HepG2 (cell line): ENCODE results near the gene ASB3. TPM values are rescaled to one million over a fixed set of nuclear protein-coding genes. Genes with fewer than 3 reads are reported as not detected.
A peak's percentile ranks its signal among the peaks of the same experiment; 100 is the strongest.

Experiments used
- DDIT3 ChIP-seq: sonication (generic); formaldehyde crosslinking; IDR thresholded peaks from 2 replicates; pipeline ENCODE4 v1.4.0; 2020; ENCODE audit warnings: mild to moderate bottlenecking, missing genetic modification reagents
- DR1 ChIP-seq: sonication (generic); formaldehyde crosslinking; IDR thresholded peaks from 2 replicates; pipeline ENCODE4 v1.8.0; 2021; ENCODE audit warnings: mild to moderate bottlenecking, missing genetic modification reagents, inconsistent platforms
- HOXA3 ChIP-seq: sonication (generic); formaldehyde crosslinking; IDR thresholded peaks from 2 replicates; pipeline ENCODE4 v1.5.0; 2020; ENCODE audit warnings: missing genetic modification reagents
- KDM1A ChIP-seq: IDR thresholded peaks from 2 replicates; pipeline ENCODE4 v1.6.1; 2016; ENCODE audit warnings: missing compliant biosample characterization
- NFRKB ChIP-seq: fragments of 450-650 bp; IDR thresholded peaks from 2 replicates; pipeline ENCODE4 v1.6.1; 2017
- SAP130 ChIP-seq: IDR thresholded peaks from 2 replicates; pipeline ENCODE4 v1.6.1; 2016; ENCODE audit warnings: low read depth
- SMC3 ChIP-seq: IDR thresholded peaks from 2 replicates; pipeline ENCODE4 v1.6.1; 2011; ENCODE audit warnings: low read length, improper control_type of control experiment
- ZBTB40 ChIP-seq, 2 experiments: fragments of 450-650 bp in 1 of 2; sonication (generic) in 1 of 2; formaldehyde crosslinking in 1 of 2; IDR thresholded peaks; 2 replicates each; pipeline versions ENCODE4 v1.6.1 to v1.8.0; 2016 to 2022; ENCODE audit warnings: antibody characterized with exemption in 1 of 2, mild to moderate bottlenecking in 1 of 2, missing genetic modification reagents in 1 of 2
- ZBTB43 ChIP-seq: sonication (generic); formaldehyde crosslinking; conservative IDR thresholded peaks from 2 replicates; pipeline ENCODE4 v1.4.0; 2020; ENCODE audit warnings: missing genetic modification reagents
- ZKSCAN8 ChIP-seq: IDR thresholded peaks from 2 replicates; pipeline ENCODE4 v1.6.1; 2016; ENCODE audit warnings: borderline replicate concordance, missing genetic modification reagents, missing compliant biosample characterization
- ZNF513 ChIP-seq: sonication (generic); formaldehyde crosslinking; conservative IDR thresholded peaks from 2 replicates; pipeline ENCODE4 v1.5.0; 2020; ENCODE audit warnings: missing genetic modification reagents
- ZNF546 ChIP-seq: sonication (generic); formaldehyde crosslinking; conservative IDR thresholded peaks from 2 replicates; pipeline ENCODE4 v1.8.1; 2023; ENCODE audit warnings: mild to moderate bottlenecking, missing genetic modification reagents
- ZNF547 ChIP-seq: sonication (generic); formaldehyde crosslinking; IDR thresholded peaks from 2 replicates; pipeline ENCODE4 v1.5.1; 2020; ENCODE audit warnings: mild to moderate bottlenecking, missing genetic modification reagents
- ZNF691 ChIP-seq: sonication (generic); formaldehyde crosslinking; IDR thresholded peaks from 2 replicates; pipeline ENCODE4 v1.4.0; 2020; ENCODE audit warnings: missing genetic modification reagents, low read depth, mild to moderate bottlenecking, borderline replicate concordance
- polyA plus RNA-seq, 8 experiments: library from polyadenylated mRNA; depleted of rRNA in 3 of 8; stranded (reverse) in 7 of 8; unstranded in 1 of 8; fragments of >200 nt; fragmentation: Illumina TruSeq in 4 of 8; extraction: Trizol in 4 of 8; gene quantifications; 2 replicates each; pipeline versions ENCODE4 v1.2.1 to v1.2.3, GENCODE V29; 2011 to 2016; ENCODE audit warnings: low read depth in 4 of 8, missing spikeins in 1 of 8, mixed read lengths in 1 of 8; ENCODE audit not compliant: insufficient read depth in 1 of 8
- total RNA-seq, 5 experiments: library from RNA; depleted of rRNA; stranded (reverse); fragments of >200 nt; fragmentation: Illumina TruSeq; extraction: Trizol; gene quantifications; 2 replicates each; pipeline ENCODE4 v1.2.3, GENCODE V29; 2016; ENCODE audit warnings: low read depth in 1 of 5

Gene ASB3
- total and polyA plus RNA-seq, 2 of the 13 experiments (the other 11 are each of a cell fraction or from before 2014, with no cell fraction given) = 40.1 to 41.8 TPM

- TF ChIP-seq SAP130 (peak; percentile 91), ZNF513 (CRISPR knock-in tag) (no peak), SMC3 (peak; percentile 48; the same call in 1 of the 2 replicates), ZBTB43 (peak; percentile 84), ZNF547 (CRISPR knock-in tag) (0 out of 2 replicates have a peak, but pooled peaks have one; percentile 40), HOXA3 (CRISPR knock-in tag) (peak; percentile 84), NFRKB (no peak), ZKSCAN8 (CRISPR knock-in tag) (peak; percentile 97), ZBTB40 (IDR thresholded peaks at IDR 0.05) (no peak), ZBTB40 (CRISPR knock-in tag; IDR thresholded peaks at IDR 0.05) (no peak; the same call in 1 of the 2 replicates), DDIT3 (CRISPR knock-in tag) (0 out of 2 replicates have a peak, but pooled peaks have one; percentile 57), ZNF546 (CRISPR knock-in tag) (no peak), ZNF691 (CRISPR knock-in tag) (no peak; the same call in 1 of the 2 replicates), DR1 (CRISPR knock-in tag) (no peak), KDM1A (peak; percentile 60)
Measured at GRCh38 chr2:53826587-53827397, 40.0 kb upstream of the ASB3 start (continued).
